ENCODE results near the gene MLH1.
"Not testable (repeated sequence)": the region's sequence is repeated elsewhere in the genome, so short reads cannot be mapped to it uniquely, and the experiment has no call there.

The MLH1 gene

GRCh38 chr3:37040231-37040630 is 46.9 kb downstream of the MLH1 start:
- no peak for DNase-seq

GRCh38 chr3:37041546-37042195 is 48.4 kb downstream of the MLH1 start:
- DNase-seq: no peak

GRCh38 chr3:37042712-37043111 is 49.4 kb downstream of the MLH1 start:
- not testable (repeated sequence) for DNase-seq

GRCh38 chr3:37050282-37050681 is 57.0 kb downstream of the MLH1 start:
- no peak for DNase-seq

GRCh38 chr3:37052860-37053259 is 59.5 kb downstream of the MLH1 start:
- DNase-seq: no peak

GRCh38 chr3:37053337-37053736 is 60.0 kb downstream of the MLH1 start:
- DNase-seq: no peak

GRCh38 chr3:37053753-37054152 is 60.4 kb downstream of the MLH1 start:
- DNase-seq: no peak

- no peak for DNase-seq
Measured at GRCh38 chr3:37054370-37054769, 61.1 kb downstream of the MLH1 start.

- not testable (repeated sequence) for DNase-seq
Measured at GRCh38 chr3:37055077-37055476, 61.8 kb downstream of the MLH1 start.

- no peak for DNase-seq
Measured at GRCh38 chr3:37056826-37057225, 63.5 kb downstream of the MLH1 start.

- no peak for DNase-seq
Measured at GRCh38 chr3:37058117-37058516, 64.8 kb downstream of the MLH1 start.

GRCh38 chr3:37064747-37065146 is 71.4 kb downstream of the MLH1 start:
- DNase-seq: no peak

GRCh38 chr3:37067577-37067976 is 74.3 kb downstream of the MLH1 start:
- DNase-seq: no peak

- DNase-seq: no peak
Measured at GRCh38 chr3:37068031-37068430, 74.7 kb downstream of the MLH1 start.

- DNase-seq: no peak
Measured at GRCh38 chr3:37071921-37072320, 78.6 kb downstream of the MLH1 start.

- DNase-seq: no peak
Measured at GRCh38 chr3:37072892-37073291, 79.6 kb downstream of the MLH1 start.

- DNase-seq: no peak
Measured at GRCh38 chr3:37074178-37074577, 80.9 kb downstream of the MLH1 start.

- no peak for DNase-seq
Measured at GRCh38 chr3:37075955-37076354, 82.6 kb downstream of the MLH1 start.

GRCh38 chr3:37082317-37082716 is 89.0 kb downstream of the MLH1 start:
- no peak for DNase-seq

- DNase-seq: no peak
Measured at GRCh38 chr3:37086918-37087317, 93.6 kb downstream of the MLH1 start.

GRCh38 chr3:37087870-37088269 is 94.6 kb downstream of the MLH1 start:
- no peak for DNase-seq

- DNase-seq: no peak
Measured at GRCh38 chr3:37092484-37092883, 99.2 kb downstream of the MLH1 start.

GRCh38 chr3:37093481-37093880 is 100.2 kb downstream of the MLH1 start:
- no peak for DNase-seq

GRCh38 chr3:37094636-37095035 is 101.3 kb downstream of the MLH1 start:
- no peak for DNase-seq

GRCh38 chr3:37096288-37096687 is 103.0 kb downstream of the MLH1 start:
- DNase-seq: no peak

GRCh38 chr3:37096975-37097374 is 103.7 kb downstream of the MLH1 start:
- DNase-seq: no peak

Data from NCI-H510A (cell line).